WERI-Rb-1 (cell line): ENCODE results near the gene STAP1.

Experiments used
- DNase-seq: peaks from one replicate; pipeline ENCODE4 v3.0.0-alpha.2; 2020
- H3K27ac ChIP-seq: fragments of 250-450 bp; sonication (Bioruptor Pico); 2 replicates; pipeline ENCODE4 v1.5.1; 2020; ENCODE audit warnings: mild to moderate bottlenecking, moderate library complexity
- H3K27me3 ChIP-seq: fragments of 250-450 bp; sonication (Bioruptor Pico); 2 replicates; pipeline ENCODE4 v1.5.1; 2021; ENCODE audit warnings: mild to moderate bottlenecking, low read depth, moderate library complexity; ENCODE audit not compliant: insufficient read depth, severe bottlenecking
- H3K36me3 ChIP-seq: fragments of 250-450 bp; sonication (Bioruptor Pico); 2 replicates; pipeline ENCODE4 v1.5.1; 2020; ENCODE audit warnings: mild to moderate bottlenecking, moderate library complexity
- H3K4me3 ChIP-seq: 2 replicates; pipeline ENCODE4 v1.5.1; 2011; ENCODE audit warnings: low read depth, mild to moderate bottlenecking, control low read depth, low read length
- H3K9me3 ChIP-seq: fragments of 250-450 bp; sonication (Bioruptor Pico); 2 replicates; pipeline ENCODE4 v1.5.1; 2021; ENCODE audit warnings: mild to moderate bottlenecking, moderate library complexity; ENCODE audit not compliant: severe bottlenecking
- CTCF ChIP-seq: IDR thresholded peaks from 2 replicates; pipeline ENCODE4 v1.5.1; 2011; ENCODE audit warnings: low read depth, mild to moderate bottlenecking, control low read depth, inconsistent platforms, low read length

Gene STAP1

GRCh38 chr4:67576059-67576466 lies 17.5 kb downstream of the STAP1 start:
- Histone ChIP-seq H3K36me3 (no peaks in the 10 kb centered on the region), H3K9me3 (no peaks in the 10 kb centered on the region)

GRCh38 chr4:67576538-67576937 lies 18.0 kb downstream of the STAP1 start:
- DNase-seq: no peak
- Histone ChIP-seq H3K36me3 (no peaks in the 10 kb centered on the region), H3K27ac (no peak overlapping the region), H3K4me3 (no peak overlapping the region), H3K9me3 (no peaks in the 10 kb centered on the region), H3K27me3 (no peaks in the 10 kb centered on the region)
- no peak for TF ChIP-seq CTCF

More at GRCh38 chr4:67576059-67576466, 17.5 kb downstream of the STAP1 start:
- Histone ChIP-seq H3K27me3 (no peaks in the 10 kb centered on the region), H3K4me3 (no peak overlapping the region), H3K27ac (no peak overlapping the region)
- TF ChIP-seq CTCF: no peak
- DNase-seq: no peak

DNA sequence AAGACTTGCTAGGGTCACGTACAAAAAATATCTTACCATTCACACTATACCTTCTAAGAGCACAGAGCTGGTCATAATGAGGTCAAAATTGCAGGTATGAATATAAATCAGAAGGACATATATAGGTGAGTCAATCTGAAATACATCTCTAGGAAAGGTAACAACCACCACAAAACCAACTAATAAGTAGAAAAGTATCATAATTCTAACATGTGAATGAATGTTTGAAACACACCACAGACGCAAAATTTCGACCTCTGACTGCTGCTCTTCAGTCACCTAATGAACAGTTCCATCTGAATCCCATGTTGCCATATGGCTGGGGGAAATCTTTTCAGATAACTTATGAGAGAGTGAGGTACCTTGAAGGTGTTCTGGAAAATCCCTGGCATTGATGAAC lies 22.1 kb downstream of the STAP1 start:
- Histone ChIP-seq H3K27ac (no peak overlapping the region), H3K4me3 (no peak overlapping the region)
- TF ChIP-seq CTCF: no peak

GRCh38 chr4:67581208-67581857 lies 22.8 kb downstream of the STAP1 start:
- H3K4me3 ChIP-seq: no peak overlapping the region
- H3K27me3 ChIP-seq: no peaks in the 10 kb centered on the region

More for the DNA sequence above, 22.1 kb downstream of the STAP1 start:
- H3K27me3 ChIP-seq: no peaks in the 10 kb centered on the region
- H3K36me3 ChIP-seq: no peaks in the 10 kb centered on the region
- no peaks in the 10 kb centered on the region for H3K9me3 ChIP-seq
- no peak for DNase-seq

DNA sequence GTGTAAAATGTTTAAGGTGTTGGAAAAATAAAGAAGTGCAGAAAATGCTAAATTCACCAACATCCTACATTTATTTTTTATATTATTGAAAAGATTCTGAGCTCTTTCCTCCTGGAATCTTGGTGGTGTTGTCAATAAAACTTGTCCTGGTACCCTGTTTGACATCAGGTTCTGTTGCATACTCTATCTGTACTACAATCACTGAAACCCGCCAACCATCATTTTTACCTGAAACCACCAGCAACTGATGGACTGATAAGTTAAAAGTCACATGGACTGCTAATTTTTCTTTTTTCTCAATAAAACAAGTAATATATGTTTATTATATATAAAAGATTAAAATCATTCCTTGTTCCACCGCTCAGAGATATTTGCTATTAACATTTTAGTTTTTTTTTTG lies 23.4 kb downstream of the STAP1 start:
- no peak for DNase-seq
- Histone ChIP-seq H3K36me3 (no peaks in the 10 kb centered on the region), H3K27me3 (no peaks in the 10 kb centered on the region), H3K9me3 (no peaks in the 10 kb centered on the region), H3K4me3 (no peak overlapping the region), H3K27ac (no peak overlapping the region)
- no peak for TF ChIP-seq CTCF

More at GRCh38 chr4:67581208-67581857, 22.8 kb downstream of the STAP1 start:
- no peak for TF ChIP-seq CTCF
- Histone ChIP-seq H3K27ac (no peak overlapping the region), H3K9me3 (no peaks in the 10 kb centered on the region), H3K36me3 (no peaks in the 10 kb centered on the region)
- no peak for DNase-seq

DNA sequence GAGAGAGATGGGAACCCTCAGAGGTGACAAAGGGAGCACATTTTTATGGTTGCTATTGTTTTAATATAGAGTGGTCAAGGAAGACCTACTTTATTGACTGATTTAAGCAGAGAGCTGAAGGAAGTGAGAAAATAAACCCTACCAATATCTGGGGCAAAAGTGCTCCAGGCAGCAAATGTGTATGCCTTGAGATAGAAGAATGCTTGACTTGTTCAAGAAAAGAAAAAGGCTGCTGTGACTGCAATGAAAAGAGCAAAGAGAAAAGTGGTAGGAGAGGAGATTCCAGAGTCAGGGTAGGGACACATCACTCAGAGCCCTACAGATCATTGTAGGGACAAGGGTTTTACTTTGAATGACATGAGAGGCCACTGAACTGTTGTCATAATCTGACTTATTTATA lies 26.0 kb downstream of the STAP1 start:
- TF ChIP-seq CTCF: no peak
- Histone ChIP-seq H3K36me3 (no peaks in the 10 kb centered on the region), H3K4me3 (no peak overlapping the region), H3K27ac (no peak overlapping the region), H3K9me3 (no peaks in the 10 kb centered on the region), H3K27me3 (no peaks in the 10 kb centered on the region)
- no peak for DNase-seq
